ENCODE data around the gene HDAC4. TPM values are rescaled to one million over a fixed set of nuclear protein-coding genes. Genes with fewer than 3 reads are reported as not detected.

Gene HDAC4
- total and polyA plus RNA-seq, 2 of the 8 experiments (the other 6 are each of a cell fraction or from before 2014, with no cell fraction given) = 15.4 to 31.5 TPM

DNA sequence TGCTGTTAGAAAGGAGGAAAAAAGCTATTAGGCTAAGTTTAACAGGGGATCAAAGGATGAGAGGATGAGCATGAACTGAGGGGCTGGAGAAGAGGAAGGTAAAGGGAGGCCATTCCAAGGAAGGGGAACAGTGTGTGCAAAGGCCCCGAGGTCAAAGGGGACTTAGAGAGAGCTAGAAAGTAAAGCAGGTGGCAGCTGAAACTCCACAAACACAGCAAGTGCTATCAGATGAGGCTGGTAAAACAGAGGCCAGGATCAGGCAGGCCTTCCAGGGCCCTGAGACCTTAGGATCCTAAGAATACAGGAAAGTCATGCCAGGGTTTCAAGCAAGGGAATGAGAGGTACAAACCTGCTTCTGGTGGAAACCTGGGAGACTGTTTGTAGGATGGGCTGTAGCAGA is 5.8 kb downstream of the HDAC4 start:
- H3K4ac ChIP-seq (replicated peaks; ENCODE audit: insufficient read length, low read depth, low read length) = no peak overlapping the region
- no peaks in the 10 kb centered on the region for H3K36me3 ChIP-seq (ENCODE audit: control insufficient read depth in 2 of 4, insufficient read depth in 4 of 4, low read length in 3 of 4)
- no peak overlapping the region for H3K18ac ChIP-seq (ENCODE audit: extremely low read depth, low read length)
- H3K79me1 ChIP-seq (ENCODE audit: low read depth, low read length) = peaks cover 26% of the 10 kb centered on the region
- no peak overlapping the region for H4K5ac ChIP-seq (ENCODE audit: insufficient read length, low read depth, low read length)
- H3K27me3 ChIP-seq (replicated peaks in 1 of 4; ENCODE audit: control insufficient read depth in 3 of 4, extremely low read depth in 1 of 4, insufficient read depth in 3 of 4, low read length in 3 of 4) = no peaks in the 10 kb centered on the region
- H3K4me2 ChIP-seq (ENCODE audit: insufficient read depth in 1 of 2, low read depth in 2 of 2, low read length in 2 of 2) = no peak overlapping the region
- H2BK20ac ChIP-seq (ENCODE audit: low read length) = no peak overlapping the region
- no peak for FAIRE-seq
- 100% methylated on average over 1 of the region's 1 CpG; no CpG with 5 or more reads in 1 of the 2 experiments for WGBS, 2 experiments (ENCODE audit: extremely low coverage in 1 of 2, insufficient coverage in 1 of 2, insufficient read length in 1 of 2, insufficient replicate concordance in 2 of 2, low coverage in 1 of 2, low lambda C conversion rate in 2 of 2, missing lambda C conversion rate in 1 of 2)
- no peak overlapping the region for H2BK5ac ChIP-seq (ENCODE audit: low read depth, low read length)
- H3K27ac ChIP-seq (ENCODE audit: low read depth, low read length) = no peak overlapping the region
- no peak overlapping the region for H2BK15ac ChIP-seq (ENCODE audit: low read length)
- H3K14ac ChIP-seq (ENCODE audit: insufficient read length) = no peak overlapping the region
- CTCF ChIA-PET (ENCODE audit: partially characterized antibody) = interaction anchor here (0.8 to 1.6 kb wide), 5 partner anchors 11 to 158 kb away, joined by 3 to 6 read pairs (median 3); no protein-coding TSS in a partner anchor
- no peak overlapping the region for H2BK120ac ChIP-seq (replicated peaks; ENCODE audit: low read depth, low read length)
- H3K4me1 ChIP-seq (replicated peaks in 1 of 4; ENCODE audit: control insufficient read depth in 3 of 4, insufficient read depth in 4 of 4, low read length in 3 of 4) = peaks cover 0 to 13% (median 4%) of the 10 kb centered on the region in 4 experiments; a peak in 5 of 7 replicates
- peaks cover 11 to 99% of the 10 kb centered on the region in 2 experiments; a peak in 3 of 4 replicates for H3K79me2 ChIP-seq (ENCODE audit: control insufficient read depth in 1 of 2, insufficient read depth in 2 of 2, low read length in 2 of 2)
- H3K56ac ChIP-seq (replicated peaks; ENCODE audit: insufficient read length, low read depth, low read length) = no peak overlapping the region
- POLR2A ChIA-PET (ENCODE audit: partially characterized antibody) = interaction anchor here (0.6 kb wide), 1 partner anchor 833 kb away, joined by 3 read pairs; no protein-coding TSS in a partner anchor
- H4K8ac ChIP-seq (ENCODE audit: extremely low read depth, insufficient read depth, low read length) = no peak overlapping the region
- DNase-seq (ENCODE audit: low read depth in 1 of 2, low spot score in 2 of 2) = no peak
- no peaks in the 10 kb centered on the region for H3K9me3 ChIP-seq (ENCODE audit: insufficient read depth in 2 of 2, low read depth in 1 of 2, low read length in 1 of 2)
- 0 out of 2 replicates have a peak, but pooled peaks cover 2% of the 10 kb centered on the region for H3K23me2 ChIP-seq (ENCODE audit: low read depth, low read length)
- no peak overlapping the region for H2AFZ ChIP-seq (ENCODE audit: low read length)
- H3K9ac ChIP-seq (replicated peaks in 1 of 4; ENCODE audit: extremely low read depth in 1 of 4, low read depth in 3 of 4, low read length in 3 of 4) = no peak overlapping the region
- no peak overlapping the region for H3K23ac ChIP-seq (ENCODE audit: insufficient read length)
- peaks cover 39 to 52% of the 10 kb centered on the region in 2 experiments for H4K20me1 ChIP-seq (replicated peaks in 1 of 2; ENCODE audit: control insufficient read depth in 1 of 2, insufficient read depth in 2 of 2, low read length in 2 of 2)
- H4K91ac ChIP-seq (replicated peaks; ENCODE audit: insufficient read length, low read length) = no peak overlapping the region
- H2BK12ac ChIP-seq (ENCODE audit: low read depth, low read length) = no peak overlapping the region
- no peak overlapping the region for H3K4me3 ChIP-seq (ENCODE audit: extremely low read depth in 1 of 4, insufficient read depth in 2 of 4, low read depth in 3 of 4, low read length in 4 of 4)
- no peak overlapping the region for H2AK5ac ChIP-seq (ENCODE audit: low read depth, low read length)
- TF ChIP-seq, protein P1, sequence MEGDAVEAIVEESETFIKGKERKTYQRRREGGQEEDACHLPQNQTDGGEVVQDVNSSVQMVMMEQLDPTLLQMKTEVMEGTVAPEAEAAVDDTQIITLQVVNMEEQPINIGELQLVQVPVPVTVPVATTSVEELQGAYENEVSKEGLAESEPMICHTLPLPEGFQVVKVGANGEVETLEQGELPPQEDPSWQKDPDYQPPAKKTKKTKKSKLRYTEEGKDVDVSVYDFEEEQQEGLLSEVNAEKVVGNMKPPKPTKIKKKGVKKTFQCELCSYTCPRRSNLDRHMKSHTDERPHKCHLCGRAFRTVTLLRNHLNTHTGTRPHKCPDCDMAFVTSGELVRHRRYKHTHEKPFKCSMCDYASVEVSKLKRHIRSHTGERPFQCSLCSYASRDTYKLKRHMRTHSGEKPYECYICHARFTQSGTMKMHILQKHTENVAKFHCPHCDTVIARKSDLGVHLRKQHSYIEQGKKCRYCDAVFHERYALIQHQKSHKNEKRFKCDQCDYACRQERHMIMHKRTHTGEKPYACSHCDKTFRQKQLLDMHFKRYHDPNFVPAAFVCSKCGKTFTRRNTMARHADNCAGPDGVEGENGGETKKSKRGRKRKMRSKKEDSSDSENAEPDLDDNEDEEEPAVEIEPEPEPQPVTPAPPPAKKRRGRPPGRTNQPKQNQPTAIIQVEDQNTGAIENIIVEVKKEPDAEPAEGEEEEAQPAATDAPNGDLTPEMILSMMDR (IDR thresholded peaks at IDR 0.05; ENCODE audit: control extremely low read depth in 1 of 3, insufficient read depth in 1 of 3, low read depth in 1 of 3, low read length in 3 of 3) = no peak
- TF ChIP-seq SIRT6 (IDR thresholded peaks at IDR 0.05; ENCODE audit: low read length) (no peak), TEAD4 (IDR thresholded peaks at IDR 0.05; ENCODE audit: low read depth, low read length) (no peak), TCF12 (IDR thresholded peaks at IDR 0.05; ENCODE audit: low read depth, low read length) (no peak), TAF1 (IDR thresholded peaks at IDR 0.05; ENCODE audit: low read depth, low read length) (no peak), HDAC2 (IDR thresholded peaks at IDR 0.05; ENCODE audit: borderline replicate concordance in 1 of 2, low read depth in 2 of 2, low read length in 2 of 2) (no peak), BRCA1 (IDR thresholded peaks at IDR 0.05; ENCODE audit: low read depth, low read length) (no peak), CHD2 (IDR thresholded peaks at IDR 0.05; ENCODE audit: low read length) (no peak), CBX8 (IDR thresholded peaks at IDR 0.05; ENCODE audit: borderline replicate concordance, low read depth, low read length) (no peak), KDM1A (IDR thresholded peaks at IDR 0.05; ENCODE audit: borderline replicate concordance, low read length) (no peak)
- TF ChIP-seq, protein P2, sequence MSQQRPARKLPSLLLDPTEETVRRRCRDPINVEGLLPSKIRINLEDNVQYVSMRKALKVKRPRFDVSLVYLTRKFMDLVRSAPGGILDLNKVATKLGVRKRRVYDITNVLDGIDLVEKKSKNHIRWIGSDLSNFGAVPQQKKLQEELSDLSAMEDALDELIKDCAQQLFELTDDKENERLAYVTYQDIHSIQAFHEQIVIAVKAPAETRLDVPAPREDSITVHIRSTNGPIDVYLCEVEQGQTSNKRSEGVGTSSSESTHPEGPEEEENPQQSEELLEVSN (IDR thresholded peaks at IDR 0.05) = no peak

Data from H1 (cell line).